Measurements from ENCODE around the gene RNASEL.
"Not testable (repeated sequence)": the region's sequence is repeated elsewhere in the genome, so short reads cannot be mapped to it uniquely, and the experiment has no call there.

RNASEL gene

DNA sequence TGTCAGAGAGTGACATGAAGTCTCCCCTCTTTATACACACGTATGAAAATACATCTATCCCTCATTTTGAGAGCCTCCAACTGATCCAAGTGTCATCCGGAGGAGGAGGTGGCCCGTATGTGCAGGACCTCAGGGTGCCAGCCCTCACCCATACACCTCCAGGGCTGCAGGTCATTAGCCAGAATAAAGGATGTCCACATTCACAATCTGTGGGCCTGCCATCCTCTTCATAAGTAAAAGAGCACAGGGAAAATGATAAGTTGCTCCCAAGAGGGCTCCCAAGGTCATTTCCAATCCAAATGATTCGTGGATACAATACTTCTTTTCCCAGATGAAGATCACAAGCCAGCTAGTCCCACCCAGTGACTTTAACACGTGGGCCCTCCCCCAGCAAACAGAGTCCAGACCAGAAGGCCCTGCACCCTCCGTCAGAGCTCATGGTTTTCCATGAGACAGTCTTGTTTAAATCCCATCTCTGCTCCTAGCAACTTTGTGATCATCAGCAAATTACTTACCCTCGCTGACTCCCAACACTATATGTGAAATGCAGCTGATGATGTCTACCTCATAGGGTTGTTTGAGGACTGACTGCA is 28.6 kb downstream of the RNASEL start:
- no peak for DNase-seq

DNA sequence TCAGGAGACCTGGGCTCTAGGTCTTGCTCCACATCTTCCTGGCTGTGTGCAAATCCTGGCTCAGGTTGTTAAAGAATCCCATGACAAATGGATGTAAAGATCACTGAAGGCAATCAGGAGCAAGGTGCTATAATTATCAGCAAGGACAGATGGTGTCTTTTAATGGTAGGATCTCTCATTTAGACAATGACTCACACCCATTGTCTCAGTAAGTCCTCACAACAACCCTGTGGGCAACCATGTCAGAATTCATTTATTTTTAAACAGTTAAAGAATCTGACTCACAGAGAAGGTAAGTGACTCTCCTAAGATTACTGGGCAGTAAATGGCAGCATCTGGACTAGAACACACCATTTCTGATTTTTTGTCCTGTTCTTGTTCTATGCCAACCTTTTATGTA is 32.8 kb downstream of the RNASEL start:
- no peak for DNase-seq

DNA sequence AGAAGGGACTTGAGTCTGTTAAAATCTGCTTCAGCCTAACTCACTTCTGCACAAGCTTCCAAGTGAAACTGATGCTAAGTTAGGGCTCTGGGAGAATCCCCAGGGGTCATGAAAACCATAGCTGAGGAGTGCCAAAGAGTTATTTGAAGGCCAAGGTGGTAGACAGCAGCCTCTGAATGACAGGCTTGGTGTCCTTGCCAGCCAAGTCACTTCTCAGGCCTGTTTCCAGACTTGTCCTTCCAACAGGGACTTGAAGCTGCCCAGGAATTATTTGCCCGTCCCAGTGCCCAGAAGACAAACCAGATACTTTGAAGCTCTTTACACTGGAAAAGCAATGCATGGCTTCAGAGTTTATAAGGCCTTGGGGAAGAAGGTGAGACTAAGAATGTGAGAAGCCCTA is 33.6 kb downstream of the RNASEL start:
- no peak for DNase-seq

DNA sequence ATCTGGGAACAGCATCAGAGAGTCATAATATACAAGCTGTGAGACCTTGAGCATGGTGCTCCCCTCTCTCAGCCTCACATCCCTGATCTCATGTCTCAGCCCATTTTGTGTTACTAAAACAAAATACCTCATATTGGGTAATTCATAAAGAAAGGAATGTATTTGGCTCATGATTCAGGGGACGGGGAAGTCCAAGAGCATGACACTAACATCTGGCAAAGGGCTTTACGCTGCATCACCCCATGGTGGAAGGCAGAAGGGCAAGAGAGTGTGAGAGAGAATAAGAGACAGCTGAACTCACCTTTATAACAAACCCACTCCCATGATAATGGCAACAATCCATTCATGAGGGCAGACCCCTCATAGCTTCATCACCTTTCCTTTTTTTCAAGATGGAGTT is 36.5 kb downstream of the RNASEL start:
- DNase-seq: no peak

DNA sequence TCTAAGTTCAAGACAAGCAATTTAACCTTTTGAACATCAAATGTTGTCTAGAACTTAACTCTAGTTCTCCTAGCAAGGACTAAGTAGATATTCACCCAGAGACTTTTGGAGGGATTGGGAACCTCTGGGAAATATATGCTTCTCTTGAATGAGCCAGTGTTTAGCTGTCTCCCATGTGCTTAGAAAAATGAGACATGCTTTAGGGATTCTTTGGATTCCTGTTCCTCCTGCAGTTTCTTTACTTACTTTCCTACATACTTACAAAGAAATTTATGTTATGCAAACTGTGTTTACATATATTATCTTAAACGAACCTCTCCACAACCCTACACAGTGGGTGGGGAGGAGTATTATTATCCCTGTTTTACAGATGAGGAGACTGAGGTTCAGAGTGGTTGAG is 39.2 kb downstream of the RNASEL start:
- no peak for DNase-seq

DNA sequence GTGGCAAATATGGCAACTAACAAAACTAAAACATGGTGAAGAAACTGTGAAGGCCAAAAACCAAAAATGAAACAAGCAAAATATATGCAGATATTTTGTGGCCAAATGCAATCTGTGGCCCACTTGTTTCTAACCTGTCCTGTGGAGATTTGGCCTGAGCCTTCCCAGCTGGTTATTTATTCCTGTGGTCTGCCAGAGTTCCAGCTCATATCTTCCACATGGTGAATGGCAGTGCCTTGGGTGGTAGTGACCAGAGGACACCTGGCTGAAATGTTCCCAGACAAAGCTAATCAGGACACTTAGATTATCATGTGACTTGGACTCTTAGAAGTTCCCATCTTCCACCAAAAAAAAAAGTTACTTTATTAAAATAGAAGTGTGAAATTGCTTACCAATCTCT is 39.7 kb downstream of the RNASEL start:
- DNase-seq: no peak

DNA sequence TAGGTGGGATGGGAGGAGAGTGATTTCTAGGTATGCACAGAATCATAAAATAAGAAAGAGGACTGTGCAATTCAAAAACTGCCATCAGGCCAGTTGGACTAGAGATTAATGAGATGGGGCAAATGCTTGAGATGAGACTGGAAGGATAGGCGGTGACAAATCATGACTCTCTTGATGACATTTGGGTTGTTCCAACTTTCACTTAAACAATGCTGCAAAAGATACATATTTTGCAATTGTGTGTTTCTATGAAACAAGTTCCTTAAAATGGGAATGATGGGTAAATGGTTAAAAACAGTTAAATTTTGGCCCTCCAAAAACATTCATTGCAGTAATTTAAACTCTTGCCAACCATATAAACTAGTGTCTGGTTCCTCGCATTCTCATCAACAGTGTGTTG is 55.2 kb downstream of the RNASEL start:
- no peak for DNase-seq

DNA sequence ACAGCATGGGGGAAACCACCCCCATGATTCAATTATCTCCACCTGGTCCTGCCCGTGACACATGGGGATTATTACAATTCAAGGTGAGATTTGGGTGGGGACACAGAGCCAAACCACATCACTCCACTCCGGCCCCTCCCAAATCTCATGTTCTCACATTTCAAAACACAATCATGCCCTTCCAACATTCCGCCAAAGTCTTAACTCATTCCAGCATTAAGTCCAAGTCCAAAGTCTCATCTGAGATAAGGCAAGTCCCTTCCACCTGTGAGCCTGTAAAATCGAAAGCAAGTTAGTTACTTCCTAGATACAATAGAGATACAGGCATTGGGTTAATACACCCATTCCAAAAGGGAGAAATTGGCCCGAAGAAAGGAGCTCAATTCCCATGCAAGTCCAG is 60.9 kb downstream of the RNASEL start:
- DNase-seq: not testable (repeated sequence)

DNA sequence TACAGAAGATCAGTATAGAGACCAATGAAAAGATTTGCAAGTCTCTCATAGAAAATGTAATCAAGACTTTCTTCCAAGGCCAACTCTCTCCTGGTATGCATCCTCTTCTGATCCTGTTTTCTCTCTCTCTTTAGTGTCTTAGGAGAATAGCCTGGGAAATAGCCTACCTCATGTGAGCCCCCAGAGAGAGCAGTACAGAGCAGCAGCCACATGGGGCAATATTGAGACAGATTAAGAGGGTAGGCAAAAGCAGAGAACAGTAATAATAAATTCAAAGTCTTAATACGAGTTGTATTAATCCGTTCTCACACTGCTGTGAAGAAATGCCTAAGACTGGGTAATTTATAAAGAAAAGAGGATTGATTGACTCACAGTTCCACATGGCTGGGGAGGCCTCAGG is 61.4 kb downstream of the RNASEL start:
- DNase-seq: no peak

DNA sequence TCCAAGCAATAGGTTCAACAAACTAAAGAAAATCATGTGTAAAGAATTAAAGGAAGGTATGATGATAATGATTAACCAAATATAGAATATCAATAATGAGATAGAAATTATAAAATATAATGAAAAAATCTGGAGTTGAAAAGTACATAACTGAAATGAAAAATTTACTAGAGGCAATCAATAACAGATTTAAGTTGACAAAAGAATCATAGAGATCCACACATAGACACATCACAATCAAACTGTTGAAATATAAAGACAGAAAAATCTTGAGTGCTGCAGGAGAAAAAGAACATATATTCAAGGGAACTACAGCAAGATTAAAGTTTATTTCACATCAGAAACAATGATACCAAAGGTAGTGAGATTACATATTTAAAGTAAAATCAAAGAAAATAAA is 63.7 kb downstream of the RNASEL start:
- no peak for DNase-seq

Measured in fibroblast of skin of right biceps (primary cell).